ENCODE data around the gene SLX4IP.

DNA sequence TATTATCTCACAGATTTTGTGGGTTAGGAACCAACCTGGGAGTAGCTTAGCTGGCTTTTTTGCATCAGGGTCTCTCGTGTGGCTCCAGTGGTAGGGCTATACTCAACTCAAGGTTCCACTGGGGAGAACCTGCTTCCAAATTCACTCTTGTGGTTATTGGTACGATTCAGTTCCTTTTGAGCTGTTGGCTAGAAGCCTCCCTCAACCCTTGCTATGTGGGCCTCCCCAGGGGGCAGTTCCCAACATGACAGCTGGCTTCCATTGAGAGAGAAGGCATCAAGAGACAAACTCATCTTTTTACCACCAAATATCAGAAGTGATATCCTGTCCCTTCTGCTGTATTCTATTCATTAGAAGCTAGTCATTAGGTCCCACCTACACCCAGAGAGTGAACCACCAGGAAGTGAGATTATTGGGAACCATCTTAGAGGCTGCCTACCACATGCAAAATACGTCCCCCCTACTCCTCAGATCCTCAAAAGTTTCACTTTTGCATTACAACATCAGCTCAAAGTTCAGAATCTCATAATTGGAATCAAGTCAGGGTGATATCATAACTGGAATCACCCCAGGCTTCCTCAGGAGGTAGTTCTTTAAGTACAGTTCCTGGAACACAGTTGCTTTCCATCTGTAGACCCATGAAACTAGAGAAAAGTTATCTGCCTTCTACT, 32.0 kb upstream of the SLX4IP start:
- TF ChIP-seq, protein P1, sequence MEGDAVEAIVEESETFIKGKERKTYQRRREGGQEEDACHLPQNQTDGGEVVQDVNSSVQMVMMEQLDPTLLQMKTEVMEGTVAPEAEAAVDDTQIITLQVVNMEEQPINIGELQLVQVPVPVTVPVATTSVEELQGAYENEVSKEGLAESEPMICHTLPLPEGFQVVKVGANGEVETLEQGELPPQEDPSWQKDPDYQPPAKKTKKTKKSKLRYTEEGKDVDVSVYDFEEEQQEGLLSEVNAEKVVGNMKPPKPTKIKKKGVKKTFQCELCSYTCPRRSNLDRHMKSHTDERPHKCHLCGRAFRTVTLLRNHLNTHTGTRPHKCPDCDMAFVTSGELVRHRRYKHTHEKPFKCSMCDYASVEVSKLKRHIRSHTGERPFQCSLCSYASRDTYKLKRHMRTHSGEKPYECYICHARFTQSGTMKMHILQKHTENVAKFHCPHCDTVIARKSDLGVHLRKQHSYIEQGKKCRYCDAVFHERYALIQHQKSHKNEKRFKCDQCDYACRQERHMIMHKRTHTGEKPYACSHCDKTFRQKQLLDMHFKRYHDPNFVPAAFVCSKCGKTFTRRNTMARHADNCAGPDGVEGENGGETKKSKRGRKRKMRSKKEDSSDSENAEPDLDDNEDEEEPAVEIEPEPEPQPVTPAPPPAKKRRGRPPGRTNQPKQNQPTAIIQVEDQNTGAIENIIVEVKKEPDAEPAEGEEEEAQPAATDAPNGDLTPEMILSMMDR (IDR thresholded peaks at IDR 0.05), result no peak
- no peak for TF ChIP-seq POLR2A (IDR thresholded peaks at IDR 0.05)

Measured in gastroesophageal sphincter (tissue), 3 donors.